ENCODE data around the gene SHC1.

Gene SHC1

DNA sequence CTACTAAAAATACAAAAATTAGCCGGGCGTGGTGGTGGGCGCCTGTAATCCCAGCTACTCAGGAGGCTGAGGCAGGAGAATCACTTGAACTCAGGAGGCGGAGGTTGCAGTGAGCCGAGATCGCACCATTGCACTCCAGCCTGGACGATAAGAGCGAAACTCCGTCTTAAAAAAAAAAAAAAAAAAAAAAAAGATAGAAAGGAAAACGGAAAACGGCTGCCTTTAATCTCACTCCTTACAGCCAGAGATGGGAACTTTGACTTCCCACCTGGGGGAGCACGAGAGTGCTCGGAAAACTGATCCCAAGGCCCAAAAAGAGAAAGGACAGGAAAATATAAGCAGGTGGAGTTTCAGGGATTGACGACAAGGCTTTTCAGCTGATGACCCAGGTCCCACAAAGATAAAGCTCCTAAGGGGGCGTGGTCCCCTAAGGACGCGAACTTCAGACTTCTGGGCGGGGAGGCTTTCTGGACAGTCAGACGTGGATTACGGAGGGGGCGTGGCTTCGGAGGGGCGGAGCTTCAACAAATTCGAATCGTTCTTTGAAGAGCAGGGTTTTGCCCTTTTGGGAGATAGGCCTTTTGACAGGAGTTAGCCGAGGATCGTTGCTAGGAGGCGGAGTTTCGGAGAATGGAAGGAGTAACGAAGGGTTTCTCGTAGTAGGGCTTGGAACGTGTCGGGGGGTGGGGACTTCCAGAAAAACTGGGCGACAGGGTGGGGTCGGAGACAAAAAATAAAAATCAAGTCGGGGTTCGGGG, 3.0 kb upstream of the SHC1 start:
- peak; percentile 84 for DNase-seq (ENCODE audit: low spot score)

- peak; percentile 83 for DNase-seq (ENCODE audit: low spot score)
Observed at GRCh38 chr1:154972517-154973343, 2.2 kb upstream of the SHC1 start.

GRCh38 chr1:154972213-154972516, 1.6 kb upstream of the SHC1 start:
- DNase-seq (ENCODE audit: low spot score), result no peak

DNA sequence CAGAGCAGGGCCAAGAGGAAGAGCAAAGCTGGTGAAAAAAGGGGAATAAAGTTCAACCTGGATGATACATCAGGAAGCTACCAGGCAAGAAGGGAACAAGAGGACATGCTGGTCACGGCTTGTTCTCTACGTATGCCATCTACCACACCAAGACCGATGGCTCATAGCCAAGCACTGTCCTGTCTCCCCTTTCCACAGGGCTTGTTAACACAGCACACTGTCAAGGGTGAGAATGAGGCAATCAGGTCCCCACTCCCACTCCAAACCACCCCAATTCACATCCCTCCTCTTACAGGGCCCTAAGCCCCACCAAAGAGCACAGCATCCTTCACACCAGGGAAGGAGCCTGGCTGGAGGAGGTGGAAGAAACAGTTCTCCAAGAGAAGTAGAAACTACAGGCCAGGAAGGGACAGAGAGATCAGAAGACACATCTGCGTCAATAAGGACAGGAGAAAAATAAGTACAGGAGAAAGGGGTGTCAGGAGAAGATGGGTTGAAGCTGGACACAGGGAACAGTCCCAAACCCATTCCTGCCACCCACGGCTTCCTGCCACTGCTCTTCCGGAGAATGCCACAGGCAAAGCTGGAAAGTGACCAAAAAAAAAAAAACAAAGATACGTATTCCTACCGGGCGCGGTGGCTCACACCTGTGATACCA, 923 bp upstream of the SHC1 start:
- DNase-seq (ENCODE audit: low spot score), result no peak

DNA sequence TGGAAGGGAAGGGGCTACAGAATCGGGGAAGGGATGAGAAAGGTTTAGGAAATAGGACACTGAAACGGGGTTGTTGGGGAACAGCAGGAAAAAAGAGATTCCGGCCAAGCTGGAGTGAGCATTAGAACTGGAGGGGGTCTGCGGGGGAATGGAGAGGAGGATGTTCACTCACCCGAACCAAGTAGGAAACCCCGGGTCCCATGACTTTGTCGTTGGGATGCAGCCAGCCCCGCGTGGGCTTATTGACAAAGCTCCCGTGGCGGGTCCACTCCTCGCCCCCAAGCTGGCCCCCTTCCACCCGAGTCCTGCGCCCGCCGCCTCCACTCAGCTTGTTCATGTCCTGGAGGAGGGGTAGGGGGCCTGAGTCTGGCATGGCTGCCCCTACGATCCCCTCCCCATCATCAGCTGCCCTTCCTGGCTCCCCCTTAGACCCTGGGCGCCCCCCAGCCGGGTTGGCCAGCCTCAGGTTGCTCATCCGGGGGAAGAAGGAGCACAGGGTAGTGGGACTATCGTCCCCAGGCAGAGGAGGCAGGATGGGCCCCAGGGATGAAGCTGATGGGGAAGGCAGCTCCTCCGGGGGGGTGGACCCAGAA, 591 bp downstream of the SHC1 start:
- DNase-seq (ENCODE audit: low spot score), result no peak

DNA sequence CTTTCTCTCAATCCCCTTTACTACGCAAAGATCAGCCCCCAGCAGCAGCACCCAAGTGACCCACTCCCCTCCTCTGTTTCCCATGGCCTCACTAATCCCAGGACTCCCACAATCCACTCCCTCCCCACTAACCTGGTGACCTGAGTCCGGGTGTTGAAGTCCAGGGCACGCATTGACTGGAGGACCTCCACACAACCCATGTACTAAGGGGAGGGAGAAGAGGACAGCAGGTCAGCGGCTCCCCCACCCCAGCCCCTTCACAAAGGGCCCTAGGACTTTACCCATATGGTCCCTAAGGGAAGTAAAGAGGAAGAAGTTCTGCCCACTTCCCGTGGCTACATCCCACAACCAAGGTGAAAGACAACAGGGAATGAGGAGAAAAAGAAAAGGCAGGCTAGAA, 1.3 kb downstream of the SHC1 start:
- DNase-seq (ENCODE audit: low spot score), result no peak

DNA sequence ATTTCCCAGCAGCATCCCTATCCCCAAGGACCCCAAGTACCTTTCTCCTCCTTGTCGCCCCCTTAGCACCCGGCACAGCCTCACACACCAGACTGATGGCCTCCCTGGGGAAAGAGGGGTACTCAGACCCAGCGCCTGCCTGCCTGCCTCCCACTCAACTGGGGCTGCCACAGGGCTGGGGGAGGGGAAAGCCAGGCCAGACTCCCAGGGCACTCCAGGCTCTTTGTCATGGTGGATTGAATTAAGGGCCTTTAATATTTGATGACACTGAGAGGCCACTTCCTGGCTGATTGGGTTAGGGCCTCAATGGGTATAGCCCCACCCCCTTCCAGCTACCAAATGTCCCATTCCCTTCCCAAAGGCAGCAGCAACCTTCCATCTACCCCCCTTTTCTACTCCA, 1.8 kb downstream of the SHC1 start:
- DNase-seq (ENCODE audit: low spot score), result no peak

GRCh38 chr1:154967331-154967950, 3.1 kb downstream of the SHC1 start:
- DNase-seq (ENCODE audit: low spot score), result no peak

GRCh38 chr1:154966111-154966510, 4.4 kb downstream of the SHC1 start:
- DNase-seq (ENCODE audit: low spot score), result no peak

DNA sequence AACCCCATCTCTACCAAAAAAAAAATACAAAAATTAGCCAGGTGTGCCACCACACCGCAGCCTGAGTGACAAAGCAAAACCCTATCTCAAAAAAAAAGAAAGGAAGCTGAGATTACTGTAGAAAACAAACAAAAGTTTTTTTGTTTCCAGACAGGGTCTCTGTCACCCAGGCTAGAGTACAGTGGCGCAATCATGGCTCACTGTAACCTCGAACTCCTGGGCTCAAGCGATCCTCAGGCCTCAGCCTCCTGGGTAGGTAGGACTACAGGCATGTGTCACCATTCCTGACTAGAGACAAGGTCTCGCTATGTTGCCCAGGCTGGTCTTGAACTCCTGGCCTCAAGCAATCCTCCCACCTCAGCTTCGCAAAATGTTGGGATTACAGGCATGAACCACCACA, 6.2 kb downstream of the SHC1 start:
- no peak for DNase-seq (ENCODE audit: low spot score)

GRCh38 chr1:154963643-154964042, 6.9 kb downstream of the SHC1 start:
- DNase-seq (ENCODE audit: low spot score), result no peak

DNA sequence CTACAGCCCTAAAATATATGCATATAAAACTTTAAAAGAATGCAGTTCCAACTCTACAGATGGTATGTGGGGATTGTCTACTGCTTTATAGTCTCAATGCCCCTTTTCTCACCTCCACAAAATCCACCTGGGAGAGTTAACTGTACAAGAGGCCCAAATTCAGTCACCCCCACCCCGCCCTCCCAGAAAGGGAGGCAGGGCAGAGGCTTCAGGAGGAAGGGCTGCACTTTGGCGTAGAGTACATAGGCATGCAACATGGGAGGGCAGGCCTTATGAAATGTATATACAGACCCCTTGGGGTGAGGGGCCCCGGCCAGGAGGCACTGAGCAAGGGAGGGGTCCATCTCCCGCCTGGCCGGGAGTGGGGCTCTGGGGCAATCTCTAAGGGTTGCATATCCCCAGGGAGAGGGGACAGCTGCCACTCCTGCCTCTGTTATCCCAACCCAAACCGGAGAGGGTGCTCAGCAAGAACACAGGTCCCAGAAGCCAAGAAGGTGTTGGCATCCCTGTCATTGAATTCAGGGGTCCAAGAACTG, 7.7 kb downstream of the SHC1 start:
- DNase-seq (ENCODE audit: low spot score), result no peak

GRCh38 chr1:154962156-154962749, 8.3 kb downstream of the SHC1 start:
- no peak for DNase-seq (ENCODE audit: low spot score)

- peak; percentile 87 for DNase-seq (ENCODE audit: low spot score)
Observed at GRCh38 chr1:154961207-154962155, 9.1 kb downstream of the SHC1 start, which contains the start of gene PYGO2. Gene PYGO2 (minus strand): TSS chr1:154961782. CDS start chr1:154961576, 206 bp downstream.

- DNase-seq (ENCODE audit: low spot score), result no peak
Observed at GRCh38 chr1:154960446-154961136, 10.0 kb downstream of the SHC1 start.

DNA sequence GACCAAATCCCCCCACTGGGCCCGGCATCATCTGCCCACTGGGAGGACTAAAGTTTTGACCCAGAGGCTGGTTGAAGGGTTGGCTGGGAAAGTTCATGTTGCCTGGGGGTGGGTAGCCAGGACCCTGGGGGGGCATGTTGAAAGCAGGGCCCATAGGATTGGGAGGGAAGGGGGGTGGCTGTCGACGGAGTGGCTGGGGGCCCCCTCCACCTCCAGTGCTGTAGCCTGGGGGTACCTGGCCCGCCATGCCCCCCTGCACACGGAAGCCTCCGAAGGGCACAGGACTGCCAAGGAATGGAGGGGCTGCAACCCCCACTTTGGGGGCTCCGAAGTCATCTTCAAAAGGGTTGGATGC, 11.1 kb downstream of the SHC1 start:
- DNase-seq (ENCODE audit: low spot score), result no peak

DNA sequence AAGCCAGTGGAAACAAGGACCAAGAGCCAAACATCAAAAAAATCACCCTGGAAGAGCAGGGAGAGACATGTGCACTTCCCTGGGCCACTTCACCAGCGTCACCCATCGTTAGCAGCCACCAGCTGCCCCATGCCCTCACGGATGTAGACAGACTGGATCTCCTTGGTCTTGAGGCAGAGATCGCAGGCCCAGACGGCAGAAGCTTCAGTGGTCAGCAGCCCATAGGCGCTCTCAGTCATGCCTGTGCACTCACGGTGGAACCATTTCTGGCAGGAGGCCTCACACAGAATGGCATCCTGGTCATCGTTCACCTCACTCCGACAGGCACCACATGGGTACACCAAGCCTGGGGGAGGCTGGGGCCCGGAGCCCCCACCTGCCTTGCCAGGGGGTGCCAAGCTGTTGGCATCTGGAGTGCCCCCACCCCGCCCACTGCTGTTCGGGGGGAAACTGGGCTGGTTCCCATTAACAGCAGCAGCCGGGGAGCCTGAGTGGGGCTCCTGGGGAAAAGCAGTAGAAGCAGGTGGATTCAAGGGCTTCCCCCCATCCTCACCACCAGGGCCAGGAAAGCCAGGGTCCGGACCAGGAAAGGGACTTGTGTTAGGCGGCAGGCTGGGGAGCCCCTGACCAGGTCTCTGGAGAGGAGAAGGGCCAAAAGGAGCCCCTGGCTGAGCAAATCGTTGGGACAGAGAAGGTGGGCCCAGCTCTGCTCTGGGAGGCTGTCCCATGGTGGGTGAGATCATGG, 11.7 kb downstream of the SHC1 start:
- no peak for DNase-seq (ENCODE audit: low spot score)

DNA sequence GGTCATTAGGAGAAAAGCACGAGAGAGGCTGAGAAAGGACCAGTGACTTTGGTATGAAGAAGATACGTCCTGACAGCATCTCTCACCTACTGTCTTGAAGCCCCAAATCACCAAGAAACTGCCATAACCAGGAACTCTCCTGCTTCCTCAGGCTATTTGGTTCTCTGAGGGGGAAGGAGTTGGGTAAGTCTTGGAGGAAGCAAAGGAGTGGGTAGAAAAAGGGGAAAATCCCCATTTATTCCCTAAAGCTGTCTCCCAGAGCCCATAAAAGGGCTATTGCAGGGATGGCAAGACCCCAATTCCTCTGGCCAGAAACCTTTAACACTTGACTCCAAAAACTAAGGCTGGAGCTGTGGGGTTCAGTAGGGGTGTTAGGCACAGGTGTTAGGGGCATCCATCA, 12.5 kb downstream of the SHC1 start:
- no peak for DNase-seq (ENCODE audit: low spot score)

GRCh38 chr1:154957091-154957657, 13.4 kb downstream of the SHC1 start:
- no peak for DNase-seq (ENCODE audit: low spot score)

Measured in AG20443 (cell line).